Neural crest cell (in vitro differentiated cells): Measurements from ENCODE around the gene TRIO. TPM values are rescaled to one million over a fixed set of nuclear protein-coding genes. Genes with fewer than 3 reads are reported as not detected.

Experiments used
- DNase-seq: peaks from one replicate; pipeline ENCODE4 v3.0.0; 2021; ENCODE audit warnings: low read depth, mixed read lengths, low spot score
- H3K27ac Mint-ChIP-seq: one replicate; pipeline ENCODE4 v1.8.0; 2021; ENCODE audit warnings: mild to moderate bottlenecking, mixed read lengths; ENCODE audit not compliant: unreplicated experiment
- H3K27me3 Mint-ChIP-seq: 2 replicates; pipeline ENCODE4 v1.8.0; 2021; ENCODE audit warnings: low read depth, mild to moderate bottlenecking, mixed read lengths
- H3K36me3 Mint-ChIP-seq: 2 replicates; pipeline ENCODE4 v1.8.0; 2021; ENCODE audit warnings: low read depth, mild to moderate bottlenecking, mixed read lengths
- H3K4me1 Mint-ChIP-seq: 2 replicates; pipeline ENCODE4 v1.8.0; 2021; ENCODE audit warnings: mixed read lengths
- H3K4me3 Mint-ChIP-seq: one replicate; pipeline ENCODE4 v1.8.0; 2021; ENCODE audit warnings: mild to moderate bottlenecking, mixed read lengths
- H3K9me3 Mint-ChIP-seq: 2 replicates; pipeline ENCODE4 v1.8.0; 2021; ENCODE audit warnings: mixed read lengths
- CTCF ChIP-seq: fragments of 200-600 bp; sonication (generic); conservative IDR thresholded peaks from 2 replicates; pipeline ENCODE4 v1.5.0; 2021; ENCODE audit warnings: antibody characterized with exemption, mild to moderate bottlenecking
- total RNA-seq: library from RNA; stranded (reverse); gene quantifications from 2 replicates; pipeline ENCODE4 v1.2.1, GENCODE V29; 2021

TRIO gene
- total RNA-seq, 1 donor from 2014 or later: 134 TPM

GRCh38 chr5:14328144-14328543 is 185.0 kb downstream of the TRIO start:
- H3K27ac Mint-ChIP-seq: no peak overlapping the region
- H3K4me1 Mint-ChIP-seq: peaks cover 10% of the 10 kb centered on the region
- TF ChIP-seq CTCF: no peak
- no peak for DNase-seq
- no peaks in the 10 kb centered on the region for H3K27me3 Mint-ChIP-seq
- peaks cover 5% of the 10 kb centered on the region for H3K36me3 Mint-ChIP-seq
- no peaks in the 10 kb centered on the region for H3K9me3 Mint-ChIP-seq
- H3K4me3 Mint-ChIP-seq: no peak overlapping the region

DNA sequence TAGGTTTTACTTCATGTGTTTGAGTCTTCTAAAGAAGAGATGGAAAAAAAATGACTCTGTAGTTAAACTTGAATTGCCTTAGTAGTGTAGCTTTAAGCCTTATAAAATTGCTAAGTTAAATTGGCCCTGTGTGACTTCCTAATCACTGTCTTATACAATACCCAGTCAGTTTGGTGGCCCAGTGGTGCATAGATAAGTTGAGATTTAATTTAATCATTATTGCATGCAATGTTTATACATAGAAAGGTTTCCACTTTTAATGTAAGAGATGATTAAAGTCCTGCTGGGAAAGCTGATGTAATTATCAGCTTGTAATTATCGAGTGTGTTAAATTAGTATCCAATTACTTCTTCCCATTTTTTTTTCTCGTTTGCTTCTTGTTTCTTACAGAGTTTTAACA is 187.1 kb downstream of the TRIO start:
- H3K4me3 Mint-ChIP-seq: no peak overlapping the region
- no peaks in the 10 kb centered on the region for H3K9me3 Mint-ChIP-seq
- no peaks in the 10 kb centered on the region for H3K27me3 Mint-ChIP-seq
- no peak for TF ChIP-seq CTCF
- no peak for DNase-seq
- peaks cover 10% of the 10 kb centered on the region for H3K4me1 Mint-ChIP-seq
- no peak overlapping the region for H3K27ac Mint-ChIP-seq
- H3K36me3 Mint-ChIP-seq: peaks cover 2% of the 10 kb centered on the region

GRCh38 chr5:14330729-14331385 is 187.7 kb downstream of the TRIO start:
- no peak overlapping the region for H3K27ac Mint-ChIP-seq
- no peaks in the 10 kb centered on the region for H3K36me3 Mint-ChIP-seq
- no peak for TF ChIP-seq CTCF
- no peak overlapping the region for H3K4me3 Mint-ChIP-seq
- no peak for DNase-seq
- H3K9me3 Mint-ChIP-seq: no peaks in the 10 kb centered on the region
- H3K4me1 Mint-ChIP-seq: peaks cover 10% of the 10 kb centered on the region
- no peaks in the 10 kb centered on the region for H3K27me3 Mint-ChIP-seq

DNA sequence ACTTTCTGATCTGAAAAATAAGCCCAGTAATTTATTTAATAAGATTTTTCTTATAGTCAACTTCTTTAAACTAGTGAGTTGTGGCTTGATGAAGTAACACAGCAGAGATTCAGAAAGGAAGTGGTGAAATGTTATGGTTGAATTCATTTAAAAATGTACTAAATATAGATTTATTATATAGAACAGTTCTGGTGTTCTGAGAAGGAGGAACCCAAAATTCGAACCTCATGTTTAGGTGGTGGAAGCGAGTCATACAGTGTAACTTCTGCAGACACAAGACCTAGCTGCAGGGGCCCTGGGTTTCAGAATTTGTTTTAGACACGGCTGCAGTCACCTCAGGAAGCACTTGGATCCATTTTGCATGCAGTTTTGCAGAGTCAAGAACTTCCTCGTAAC is 188.2 kb downstream of the TRIO start:
- no peak for TF ChIP-seq CTCF
- no peaks in the 10 kb centered on the region for H3K27me3 Mint-ChIP-seq
- no peak for DNase-seq
- H3K4me1 Mint-ChIP-seq: peaks cover 7% of the 10 kb centered on the region
- no peak overlapping the region for H3K27ac Mint-ChIP-seq
- H3K36me3 Mint-ChIP-seq: peaks cover 1% of the 10 kb centered on the region
- no peak overlapping the region for H3K4me3 Mint-ChIP-seq
- no peaks in the 10 kb centered on the region for H3K9me3 Mint-ChIP-seq

GRCh38 chr5:14332038-14332631 is 189.0 kb downstream of the TRIO start:
- TF ChIP-seq CTCF: no peak
- Mint-ChIP-seq H3K36me3 (peaks cover 5% of the 10 kb centered on the region), H3K27me3 (no peaks in the 10 kb centered on the region), H3K4me1 (peaks cover 5% of the 10 kb centered on the region), H3K9me3 (no peaks in the 10 kb centered on the region), H3K27ac (peak overlapping the region; percentile 52), H3K4me3 (no peak overlapping the region)
- DNase-seq: no peak
